ENCODE results near the gene DNM1. TPM values are rescaled to one million over a fixed set of nuclear protein-coding genes. Genes with fewer than 3 reads are reported as not detected.
A peak's percentile ranks its signal among the peaks of the same experiment; 100 is the strongest.

The DNM1 gene
- total RNA-seq, 2 experiments from 2014 or later: 0.35 to 1.8 TPM

- no TSS peak for BruUV-seq (replicated peaks)
- TF ChIP-seq CTCF (conservative IDR thresholded peaks at IDR 0.05; ENCODE audit: low read length) (no peak), EZH2phosphoT487 (IDR thresholded peaks at IDR 0.05; ENCODE audit: borderline replicate concordance, low read depth, low read length) (no peak)
- Histone ChIP-seq H3K79me2 (ENCODE audit: insufficient read depth, low read depth, low read length) (no peaks in the 10 kb centered on the region), H2AFZ (ENCODE audit: low read length) (no peak overlapping the region), H3K9me3 (ENCODE audit: low read length) (no peaks in the 10 kb centered on the region), H3K4me3 (ENCODE audit: low read depth, low read length, poor library complexity, severe bottlenecking) (no peak overlapping the region), H3K36me3 (ENCODE audit: insufficient read depth, low read length) (no peaks in the 10 kb centered on the region), H3K9me2 (ENCODE audit: insufficient read depth, low read length) (no peaks in the 10 kb centered on the region), H3K4me1 (ENCODE audit: insufficient read depth, low read length, poor library complexity, severe bottlenecking) (peaks cover 8% of the 10 kb centered on the region), H4K20me1 (ENCODE audit: insufficient read depth, low read length) (no peaks in the 10 kb centered on the region), H3K27ac (ENCODE audit: low read depth, low read length, poor library complexity, severe bottlenecking) (no peak overlapping the region), H3K4me2 (ENCODE audit: low read length) (no peak overlapping the region)
- POLR2A ChIA-PET: no interaction called here
- intact Hi-C loops (cut with micrococcal nuclease; ENCODE audit: unreplicated experiment): no loop called here
- CTCF ChIA-PET (ENCODE audit: unreplicated experiment): interaction anchor here (0.6 kb wide), 1 partner anchor 14 kb away, joined by 3 read pairs; no protein-coding TSS in a partner anchor
- no peak for DNase-seq (ENCODE audit: low spot score)
These were observed 10.7 kb downstream of the DNM1 start for GRCh38 chr9:128213746-128214497.

- H3K27ac ChIP-seq (ENCODE audit: low read depth, low read length, poor library complexity, severe bottlenecking): no peak overlapping the region
- peak overlapping the region; percentile 39; the same call in 1 of the 2 replicates for H2AFZ ChIP-seq (ENCODE audit: low read length)
- POLR2A ChIA-PET: no interaction called here
- no peak overlapping the region for H3K4me3 ChIP-seq (ENCODE audit: low read depth, low read length, poor library complexity, severe bottlenecking)
- no TSS peak for BruUV-seq (replicated peaks)
- H3K36me3 ChIP-seq (ENCODE audit: insufficient read depth, low read length): no peaks in the 10 kb centered on the region
- no peak for DNase-seq (ENCODE audit: low spot score)
- H3K9me3 ChIP-seq (ENCODE audit: low read length): no peaks in the 10 kb centered on the region
- no peaks in the 10 kb centered on the region for H3K79me2 ChIP-seq (ENCODE audit: insufficient read depth, low read depth, low read length)
- H3K4me2 ChIP-seq (ENCODE audit: low read length): no peak overlapping the region
- no peaks in the 10 kb centered on the region for H3K9me2 ChIP-seq (ENCODE audit: insufficient read depth, low read length)
- TF ChIP-seq CTCF (conservative IDR thresholded peaks at IDR 0.05; ENCODE audit: low read length): no peak
- TF ChIP-seq EZH2phosphoT487 (IDR thresholded peaks at IDR 0.05; ENCODE audit: borderline replicate concordance, low read depth, low read length): no peak
- CTCF ChIA-PET (ENCODE audit: unreplicated experiment): interaction anchor here (0.6 kb wide), 1 partner anchor 15 kb away, joined by 3 read pairs; no protein-coding TSS in a partner anchor
- intact Hi-C loops (cut with micrococcal nuclease; ENCODE audit: unreplicated experiment): no loop called here
- no peaks in the 10 kb centered on the region for H4K20me1 ChIP-seq (ENCODE audit: insufficient read depth, low read length)
- H3K4me1 ChIP-seq (ENCODE audit: insufficient read depth, low read length, poor library complexity, severe bottlenecking): peaks cover 10% of the 10 kb centered on the region
These were observed 11.7 kb downstream of the DNM1 start for GRCh38 chr9:128214571-128215490.
